RWPE2 (cell line): ENCODE data around the gene SPRED2.

Experiments
- ATAC-seq: fragments of 200-7000 bp; cut with Tn5 transposase; 3 replicates; pipeline ENCODE4 v1.9.1; 2021; ENCODE audit warnings: low read depth
- DNase-seq: peaks from one replicate; pipeline ENCODE4 v3.0.0-alpha.2; 2020; ENCODE audit warnings: low spot score
- H3K27ac ChIP-seq: fragments of 450-650 bp; 2 replicates; pipeline ENCODE4 v1.5.1; 2017; ENCODE audit warnings: mild to moderate bottlenecking; ENCODE audit not compliant: poor library complexity, severe bottlenecking
- H3K27me3 ChIP-seq: fragments of 250-450 bp; sonication (Bioruptor Pico); 2 replicates; pipeline ENCODE4 v1.5.1; 2021; ENCODE audit warnings: mild to moderate bottlenecking, moderate library complexity; ENCODE audit not compliant: insufficient read depth, poor library complexity, severe bottlenecking
- H3K36me3 ChIP-seq: fragments of 250-450 bp; sonication (Bioruptor Pico); 2 replicates; pipeline ENCODE4 v1.5.1; 2020; ENCODE audit warnings: low read depth, mild to moderate bottlenecking, moderate library complexity
- H3K4me1 ChIP-seq: fragments of 250-450 bp; sonication (Bioruptor Pico); 2 replicates; pipeline ENCODE4 v1.5.1; 2021; ENCODE audit warnings: mild to moderate bottlenecking, moderate library complexity; ENCODE audit not compliant: insufficient read depth, poor library complexity, severe bottlenecking
- H3K4me3 ChIP-seq: fragments of 250-450 bp; sonication (Bioruptor Pico); 2 replicates; pipeline ENCODE4 v1.5.1; 2021; ENCODE audit warnings: mild to moderate bottlenecking, moderate library complexity; ENCODE audit not compliant: severe bottlenecking
- H3K9me3 ChIP-seq: fragments of 250-450 bp; sonication (Bioruptor Pico); 2 replicates; pipeline ENCODE4 v1.5.1; 2021; ENCODE audit warnings: mild to moderate bottlenecking, moderate library complexity; ENCODE audit not compliant: severe bottlenecking
- CTCF ChIP-seq: fragments of 450-650 bp; IDR thresholded peaks from one replicate; pipeline ENCODE4 v1.5.1; 2017; ENCODE audit warnings: mild to moderate bottlenecking, moderate library complexity; ENCODE audit not compliant: poor library complexity, severe bottlenecking

SPRED2 gene

GRCh38 chr2:65378290-65378689 is 54.1 kb downstream of the SPRED2 start:
- ATAC-seq (no peak), DNase-seq (no peak)
- H3K4me1 ChIP-seq = peaks cover 80% of the 10 kb centered on the region
- H3K27me3 ChIP-seq = no peaks in the 10 kb centered on the region
- H3K36me3 ChIP-seq = peaks cover 3% of the 10 kb centered on the region
- TF ChIP-seq CTCF = no peak
- no peak overlapping the region for H3K4me3 ChIP-seq
- H3K9me3 ChIP-seq = no peaks in the 10 kb centered on the region
- H3K27ac ChIP-seq = peak overlapping the region; percentile 70

GRCh38 chr2:65377556-65378192 is 54.7 kb downstream of the SPRED2 start:
- ATAC-seq = peak; percentile 93
- peak; percentile 80 for DNase-seq
- H3K27me3 ChIP-seq = no peaks in the 10 kb centered on the region
- H3K36me3 ChIP-seq = peaks cover 3% of the 10 kb centered on the region
- H3K4me3 ChIP-seq = no peak overlapping the region
- no peaks in the 10 kb centered on the region for H3K9me3 ChIP-seq
- H3K27ac ChIP-seq = peak overlapping the region; percentile 70
- TF ChIP-seq CTCF = no peak
- peaks cover 83% of the 10 kb centered on the region for H3K4me1 ChIP-seq

GRCh38 chr2:65375723-65376122 is 56.7 kb downstream of the SPRED2 start:
- peaks cover 67% of the 10 kb centered on the region for H3K4me1 ChIP-seq
- ATAC-seq = no peak
- no peak for DNase-seq
- no peak for TF ChIP-seq CTCF
- H3K9me3 ChIP-seq = no peaks in the 10 kb centered on the region
- no peak overlapping the region for H3K4me3 ChIP-seq
- no peaks in the 10 kb centered on the region for H3K27me3 ChIP-seq
- peaks cover 3% of the 10 kb centered on the region for H3K36me3 ChIP-seq
- no peak overlapping the region for H3K27ac ChIP-seq

- Histone ChIP-seq H3K27me3 (no peaks in the 10 kb centered on the region), H3K4me3 (no peak overlapping the region), H3K4me1 (peaks cover 59% of the 10 kb centered on the region), H3K27ac (peak overlapping the region; percentile 33), H3K36me3 (peaks cover 3% of the 10 kb centered on the region), H3K9me3 (no peaks in the 10 kb centered on the region)
- DNase-seq (no peak), ATAC-seq (no peak)
- no peak for TF ChIP-seq CTCF
Observed at GRCh38 chr2:65374999-65375398, 57.4 kb downstream of the SPRED2 start.

- DNase-seq = no peak
- peak overlapping the region; percentile 33 for H3K27ac ChIP-seq
- no peak for TF ChIP-seq CTCF
- no peak overlapping the region for H3K4me3 ChIP-seq
- peaks cover 55% of the 10 kb centered on the region for H3K4me1 ChIP-seq
- H3K27me3 ChIP-seq = no peaks in the 10 kb centered on the region
- H3K9me3 ChIP-seq = no peaks in the 10 kb centered on the region
- H3K36me3 ChIP-seq = peaks cover 3% of the 10 kb centered on the region
- peak; percentile 44 for ATAC-seq
Observed at GRCh38 chr2:65374575-65374974, 57.8 kb downstream of the SPRED2 start.
